Fibroblast of peridontal ligament (primary cell): ENCODE results near the gene PACSIN1.

Experiments used
- DNase-seq: peaks from one replicate; pipeline ENCODE4 v3.0.0-alpha.2; 2010; ENCODE audit errors: extremely low read depth

The PACSIN1 gene

GRCh38 chr6:34465531-34466241 is at the start of gene PACSIN1:
Gene PACSIN1, plus strand, starts transcription at chr6:34466076. Its CDS starts 60,230 bp downstream, at chr6:34526306.
- no peak for DNase-seq

GRCh38 chr6:34416877-34417371 is 49.0 kb upstream of the PACSIN1 start:
- no peak for DNase-seq

GRCh38 chr6:34418367-34418766 is 47.5 kb upstream of the PACSIN1 start:
- no peak for DNase-seq

GRCh38 chr6:34423254-34423653 is 42.6 kb upstream of the PACSIN1 start:
- no peak for DNase-seq

GRCh38 chr6:34424200-34425131 is 41.4 kb upstream of the PACSIN1 start:
- no peak for DNase-seq

- peak; percentile 25 for DNase-seq
Observed at GRCh38 chr6:34425132-34425497, 40.8 kb upstream of the PACSIN1 start.

GRCh38 chr6:34425498-34426410 is 40.1 kb upstream of the PACSIN1 start, which contains the start of gene RPS10:
Gene RPS10, minus strand, starts transcription at chr6:34426069. Its CDS starts 848 bp downstream, at chr6:34425221.
- DNase-seq, result peak; percentile 90

- no peak for DNase-seq
Observed at GRCh38 chr6:34435916-34436315, 30.0 kb upstream of the PACSIN1 start.

GRCh38 chr6:34436803-34437643 is 28.9 kb upstream of the PACSIN1 start:
- no peak for DNase-seq

- no peak for DNase-seq
Observed at GRCh38 chr6:34437644-34437970, 28.3 kb upstream of the PACSIN1 start.

- DNase-seq, result no peak
Observed at GRCh38 chr6:34438705-34439104, 27.2 kb upstream of the PACSIN1 start.

GRCh38 chr6:34439442-34439841 is 26.4 kb upstream of the PACSIN1 start:
- DNase-seq, result no peak

- DNase-seq, result no peak
Observed at GRCh38 chr6:34441526-34441925, 24.4 kb upstream of the PACSIN1 start.

GRCh38 chr6:34445313-34445860 is 20.5 kb upstream of the PACSIN1 start:
- no peak for DNase-seq

- DNase-seq, result no peak
Observed at GRCh38 chr6:34447386-34447785, 18.5 kb upstream of the PACSIN1 start.

GRCh38 chr6:34447910-34448309 is 18.0 kb upstream of the PACSIN1 start:
- no peak for DNase-seq

- no peak for DNase-seq
Observed at GRCh38 chr6:34451192-34451591, 14.7 kb upstream of the PACSIN1 start.

GRCh38 chr6:34455831-34456230 is 10.0 kb upstream of the PACSIN1 start:
- DNase-seq, result no peak

- no peak for DNase-seq
Observed at GRCh38 chr6:34457382-34457741, 8.5 kb upstream of the PACSIN1 start.
